KG1 (cell line): ENCODE results near the gene SCYL3.
"Not testable (repeated sequence)": the region's sequence is repeated elsewhere in the genome, so short reads cannot be mapped to it uniquely, and the experiment has no call there.

ENCODE experiments used
- DNase-seq: peaks from one replicate; lab custom pipeline; 2025; lab: John Stamatoyannopoulos, UW

The SCYL3 gene

GRCh38 chr1:169893645-169894423, at the start of gene SCYL3:
Gene SCYL3, minus strand, starts transcription at chr1:169893896. Its CDS starts 5,056 bp downstream, at chr1:169888840.
- peak; percentile 92 for DNase-seq

GRCh38 chr1:169941982-169942830, 48.5 kb upstream of the SCYL3 start:
- no peak for DNase-seq

- DNase-seq: no peak
These were observed 40.5 kb upstream of the SCYL3 start for GRCh38 chr1:169933984-169934725.

GRCh38 chr1:169931795-169932231, 38.1 kb upstream of the SCYL3 start:
- DNase-seq: no peak

- DNase-seq: no peak
These were observed 35.5 kb upstream of the SCYL3 start for GRCh38 chr1:169929210-169929526.

- peak; percentile 9 for DNase-seq
These were observed 34.9 kb upstream of the SCYL3 start for GRCh38 chr1:169928438-169929209.

GRCh38 chr1:169925505-169926482, 32.1 kb upstream of the SCYL3 start:
- no peak for DNase-seq

- no peak for DNase-seq
These were observed 31.1 kb upstream of the SCYL3 start for GRCh38 chr1:169924829-169925228.

- no peak for DNase-seq
These were observed 30.4 kb upstream of the SCYL3 start for GRCh38 chr1:169924063-169924462.

- DNase-seq: no peak
These were observed 27.4 kb upstream of the SCYL3 start for GRCh38 chr1:169921080-169921479.

GRCh38 chr1:169918927-169919326, 25.2 kb upstream of the SCYL3 start:
- no peak for DNase-seq

- DNase-seq: not testable (repeated sequence)
These were observed 24.5 kb upstream of the SCYL3 start for GRCh38 chr1:169918220-169918619.

GRCh38 chr1:169915150-169915549, 21.5 kb upstream of the SCYL3 start:
- DNase-seq: no peak

- DNase-seq: no peak
These were observed 20.8 kb upstream of the SCYL3 start for GRCh38 chr1:169914531-169914930.

- no peak for DNase-seq
These were observed 15.8 kb upstream of the SCYL3 start for GRCh38 chr1:169909499-169909898.

GRCh38 chr1:169906938-169907337, 13.2 kb upstream of the SCYL3 start:
- DNase-seq: no peak

GRCh38 chr1:169904834-169905233, 11.1 kb upstream of the SCYL3 start:
- no peak for DNase-seq

- DNase-seq: no peak
These were observed 9.1 kb upstream of the SCYL3 start for GRCh38 chr1:169902751-169903150.

GRCh38 chr1:169901115-169901514, 7.4 kb upstream of the SCYL3 start:
- DNase-seq: no peak

- DNase-seq: no peak
These were observed 6.9 kb upstream of the SCYL3 start for GRCh38 chr1:169900571-169900970.
